RKO (cell line): ENCODE data around the gene FLNB.
A peak's percentile ranks its signal among the peaks of the same experiment; 100 is the strongest.
"Not testable (repeated sequence)": the region's sequence is repeated elsewhere in the genome, so short reads cannot be mapped to it uniquely, and the experiment has no call there.

Source experiments
- DNase-seq: peaks from one replicate; pipeline ENCODE4 v3.0.0-alpha.2; 2016; ENCODE audit warnings: low spot score

The FLNB gene

DNA sequence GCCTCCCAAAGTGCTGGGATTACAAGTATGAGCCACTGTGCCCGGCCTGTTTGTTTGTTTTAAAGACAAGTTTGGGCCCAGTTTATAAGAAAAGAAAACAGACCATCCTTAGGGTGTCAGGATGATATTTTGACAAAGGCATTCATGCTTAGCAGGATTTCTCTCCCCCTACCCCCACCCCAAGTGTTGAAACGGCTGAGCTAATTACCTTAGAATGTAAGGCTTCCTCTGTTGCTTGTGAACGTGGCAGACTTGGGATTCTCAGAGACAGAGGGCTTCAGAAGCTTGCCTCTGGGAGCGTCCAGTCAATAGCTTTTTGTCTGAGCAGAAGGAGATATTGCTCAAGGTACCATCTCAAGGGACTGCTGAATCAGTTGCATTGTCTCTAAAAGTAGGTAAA is 24.0 kb downstream of the FLNB start:
- no peak for DNase-seq

DNA sequence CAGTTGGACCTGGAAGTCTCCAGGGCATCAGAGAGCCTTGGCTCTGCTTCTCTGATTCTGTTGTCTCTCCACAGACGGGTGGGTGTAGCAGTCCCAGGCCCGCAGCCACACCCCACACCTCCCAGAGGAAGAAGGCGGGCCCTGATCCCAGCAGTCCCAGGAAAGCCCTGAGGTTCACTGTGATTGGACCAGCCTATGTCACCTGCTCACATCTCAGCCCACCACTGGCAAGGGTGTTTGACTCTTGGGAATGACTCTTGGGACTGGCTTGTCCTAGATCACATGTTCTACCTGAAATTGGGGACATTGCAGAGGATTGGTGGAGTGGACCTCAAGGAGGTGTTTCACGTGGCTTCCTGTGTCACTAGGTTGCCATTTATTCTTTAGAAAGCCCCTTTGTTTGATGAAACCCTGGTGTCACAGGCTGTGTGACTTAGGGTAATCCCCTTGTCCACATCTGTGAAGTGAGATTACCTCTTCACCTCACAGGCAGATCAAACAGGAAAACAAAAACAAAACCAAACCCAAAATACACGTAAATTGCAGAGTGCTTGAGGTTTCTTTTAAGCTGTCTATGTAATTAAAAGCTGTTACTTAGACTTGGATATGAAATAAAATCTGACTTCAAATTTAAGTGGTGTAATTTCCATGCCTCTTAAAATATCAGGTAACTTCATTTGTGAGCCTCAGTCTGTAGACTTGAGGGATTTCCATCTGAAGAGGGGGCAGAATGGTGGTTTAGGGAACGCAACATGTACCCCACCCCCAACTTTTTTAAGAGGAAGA is 26.7 kb downstream of the FLNB start:
- DNase-seq = no peak

DNA sequence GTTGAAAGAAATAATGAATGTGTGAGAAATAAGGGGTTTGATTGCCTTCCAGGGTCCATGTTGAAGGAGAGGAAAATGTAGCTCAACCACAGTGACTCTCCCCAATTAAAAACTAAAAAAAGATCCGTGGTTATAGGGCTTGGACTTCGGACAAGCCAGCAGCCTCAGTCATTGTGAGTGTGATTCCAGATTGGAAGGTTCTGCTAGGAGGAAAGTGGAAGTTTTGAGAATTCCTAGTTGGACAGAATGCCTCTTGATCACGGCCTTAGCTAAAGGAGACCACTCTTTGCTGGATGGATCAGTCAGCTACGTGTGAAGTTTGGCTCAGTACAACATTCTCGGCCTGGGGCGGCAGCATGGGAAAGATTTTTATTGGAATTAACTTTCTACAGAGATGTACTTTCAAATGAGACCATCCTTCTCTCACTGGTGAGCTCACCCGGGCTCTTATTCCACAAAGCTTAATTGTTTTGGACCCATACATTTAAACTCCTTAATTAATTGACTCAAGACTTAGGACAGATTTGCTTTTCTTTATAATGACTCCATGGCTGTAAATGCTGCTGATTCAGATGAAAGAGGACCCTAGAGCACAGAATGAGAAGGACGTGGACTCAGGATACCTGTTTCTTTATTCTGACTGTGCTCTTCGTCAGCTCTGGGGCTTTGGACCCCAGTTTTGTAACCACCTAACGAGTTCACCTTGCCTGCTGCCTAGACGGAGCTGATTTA is 27.5 kb downstream of the FLNB start:
- DNase-seq = no peak

DNA sequence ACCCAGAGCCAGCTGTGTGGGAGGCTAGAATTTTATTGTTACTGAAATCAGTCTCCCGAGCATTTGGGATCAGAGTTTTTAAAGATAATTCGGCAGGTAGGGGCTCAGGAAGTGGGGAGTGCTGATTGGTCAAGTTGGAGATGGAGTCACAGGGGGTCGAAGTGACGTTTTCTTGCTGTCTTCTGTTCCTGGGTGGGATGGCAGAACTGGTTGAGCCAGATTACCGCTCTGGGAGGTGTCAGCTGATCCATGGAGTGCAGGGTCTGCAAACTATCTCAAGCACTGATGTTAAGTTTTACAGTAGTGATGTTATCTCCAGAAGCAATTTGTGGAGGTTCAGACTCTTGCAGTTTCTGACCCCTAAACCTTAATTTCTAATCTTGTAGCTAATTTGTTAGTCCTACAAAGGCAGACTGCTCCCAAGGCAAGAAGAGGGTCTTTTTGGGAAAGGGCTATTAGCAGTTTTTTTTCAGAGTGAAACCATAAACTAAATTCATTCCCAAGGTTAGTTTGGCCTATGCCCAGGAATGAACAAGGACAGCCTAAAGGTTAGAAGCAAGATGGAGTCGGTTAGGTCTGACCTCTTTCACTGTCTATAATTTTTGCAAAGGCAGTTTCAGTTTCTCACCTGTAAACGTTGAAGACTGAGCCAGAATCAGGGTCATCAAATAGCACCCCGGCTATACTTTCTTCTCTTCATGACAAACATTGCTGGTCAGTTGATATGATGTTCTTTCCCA is 28.2 kb downstream of the FLNB start:
- DNase-seq = no peak

DNA sequence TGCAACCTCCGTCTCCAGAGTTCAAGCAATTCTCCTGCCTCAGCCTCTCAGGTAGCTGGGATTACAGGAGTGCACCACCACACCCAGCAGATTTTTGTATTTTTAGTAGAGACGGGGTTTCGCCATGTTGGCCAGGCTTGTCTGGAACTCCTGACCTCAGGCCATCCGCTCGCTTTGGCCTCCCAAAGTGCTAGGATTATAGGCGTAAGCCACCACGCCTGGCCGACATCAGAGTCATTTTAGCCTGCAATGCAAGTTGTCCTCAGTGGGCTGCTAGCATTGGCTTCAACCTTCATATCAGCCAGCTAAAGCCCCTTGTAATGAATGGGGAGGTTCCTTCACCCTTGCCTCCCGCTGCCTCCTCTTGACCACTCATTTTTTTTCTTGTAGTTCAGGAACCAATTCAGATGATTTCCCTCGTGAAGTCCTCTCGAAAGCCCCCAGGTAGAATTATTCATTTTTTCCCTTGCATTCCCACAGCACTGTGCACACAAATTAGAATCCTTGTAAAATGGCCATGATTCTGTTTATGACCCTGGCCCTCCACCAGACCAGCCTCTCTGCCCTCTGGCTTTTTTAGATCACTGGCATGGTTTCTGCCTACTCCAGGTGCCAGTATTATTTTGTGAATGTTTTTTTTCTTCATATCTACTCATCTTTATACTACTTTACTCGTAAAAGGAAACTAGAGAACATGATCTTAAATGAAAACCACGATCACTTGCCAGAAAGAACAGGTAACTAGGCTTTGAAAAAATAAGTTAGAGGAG is 29.1 kb downstream of the FLNB start:
- DNase-seq = no peak

DNA sequence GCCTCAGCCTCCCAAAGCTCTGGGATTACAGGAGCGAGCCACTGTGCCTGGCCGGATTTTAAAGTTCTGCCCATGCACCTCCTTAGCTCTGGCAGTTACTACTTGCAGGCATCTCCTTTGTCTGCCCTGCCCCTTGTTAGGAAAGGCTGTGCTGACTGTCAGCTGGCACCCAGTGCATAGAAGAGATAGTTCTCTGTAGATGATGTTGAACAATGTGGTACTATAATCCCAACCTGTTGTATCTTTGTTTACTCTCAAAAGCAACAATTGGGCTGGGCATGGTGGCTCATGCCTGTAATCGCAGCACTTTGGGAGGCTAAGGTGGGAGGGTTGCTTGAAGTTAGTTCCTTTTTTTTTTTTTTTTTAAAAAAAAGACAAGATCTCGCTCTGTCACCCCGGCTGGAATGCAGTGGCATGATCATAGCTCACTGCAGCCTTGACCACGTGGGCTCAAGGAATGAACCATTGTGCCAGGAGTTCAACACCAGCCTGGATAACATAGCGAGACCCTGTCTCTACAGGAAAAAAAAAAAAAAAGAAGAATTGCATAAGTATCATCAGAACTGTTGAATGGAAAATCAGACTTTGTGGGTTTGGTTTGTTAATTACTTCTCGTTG is 30.6 kb downstream of the FLNB start:
- no peak for DNase-seq

DNA sequence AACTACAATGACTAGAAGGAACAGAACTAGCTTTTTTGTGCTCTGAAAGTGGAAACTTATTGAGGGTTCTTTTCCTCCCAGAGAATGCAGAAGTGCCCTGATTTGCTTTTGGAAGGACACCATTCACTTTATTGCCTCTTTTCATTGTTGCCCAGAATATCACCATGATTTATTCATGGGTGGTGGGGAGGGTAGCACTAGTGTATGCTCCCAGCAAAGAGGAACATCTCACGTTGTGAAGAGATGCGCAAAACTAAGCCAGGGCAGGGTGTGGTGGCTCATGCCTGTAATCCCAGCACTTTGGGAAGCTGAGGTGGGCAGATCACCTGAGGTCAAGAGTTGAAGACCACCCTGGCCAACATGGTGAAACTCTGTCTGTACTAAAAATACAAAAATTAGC is 31.4 kb downstream of the FLNB start:
- no peak for DNase-seq

DNA sequence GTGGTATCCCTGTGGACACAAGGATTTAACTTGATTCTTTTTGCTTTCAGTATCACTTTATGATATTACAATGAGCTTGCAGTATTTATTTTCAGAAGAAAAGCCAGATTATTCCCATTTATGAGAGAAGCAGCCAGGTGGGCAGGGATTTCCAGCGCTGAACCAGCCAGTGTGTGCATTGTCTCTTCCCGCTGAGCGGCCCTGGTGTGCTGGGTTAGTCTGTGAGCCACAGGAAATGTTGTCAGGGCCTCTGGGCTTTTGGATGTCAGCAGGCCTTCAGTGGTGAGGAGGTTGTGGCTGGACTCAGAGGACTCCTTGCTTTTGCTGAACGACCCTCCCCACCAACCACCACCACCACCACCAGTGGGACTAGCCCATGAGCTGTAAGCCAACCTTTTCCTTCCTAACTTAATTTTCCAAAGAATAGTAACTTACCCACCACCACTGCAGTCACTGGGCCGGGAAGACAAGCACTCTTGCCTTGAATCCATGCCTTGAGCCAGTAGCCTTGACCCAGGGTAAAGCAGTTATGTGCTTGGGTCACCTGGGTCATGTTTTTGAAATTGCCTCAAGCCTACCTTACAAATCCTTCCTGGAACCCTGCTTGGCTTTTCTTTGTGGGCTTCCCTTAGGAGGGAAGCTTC is 33.1 kb downstream of the FLNB start:
- no peak for DNase-seq

DNA sequence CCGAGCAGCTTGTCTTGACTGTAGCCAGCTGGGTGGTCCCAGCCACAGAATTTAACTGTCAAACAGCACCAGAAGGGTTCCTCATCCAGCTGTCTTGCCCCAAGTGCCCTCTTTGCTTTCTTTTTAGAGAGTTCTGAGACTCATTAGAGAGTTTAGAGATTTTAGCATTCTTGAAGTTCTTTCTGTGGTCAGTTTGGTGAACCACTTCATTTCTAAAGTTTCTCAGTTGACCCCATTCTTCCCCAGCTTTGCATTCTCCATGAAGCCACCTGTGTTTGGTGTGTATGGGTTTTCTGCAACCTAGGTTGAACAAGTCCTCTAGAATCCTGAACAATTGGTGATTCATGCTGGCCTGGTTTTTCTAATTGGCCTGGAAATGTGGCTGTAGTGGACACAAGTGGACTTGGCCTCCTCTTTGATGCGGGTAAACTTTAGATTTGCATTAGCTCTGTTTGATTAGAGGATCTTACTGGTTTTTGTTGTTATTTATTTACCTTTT is 33.7 kb downstream of the FLNB start:
- no peak for DNase-seq

DNA sequence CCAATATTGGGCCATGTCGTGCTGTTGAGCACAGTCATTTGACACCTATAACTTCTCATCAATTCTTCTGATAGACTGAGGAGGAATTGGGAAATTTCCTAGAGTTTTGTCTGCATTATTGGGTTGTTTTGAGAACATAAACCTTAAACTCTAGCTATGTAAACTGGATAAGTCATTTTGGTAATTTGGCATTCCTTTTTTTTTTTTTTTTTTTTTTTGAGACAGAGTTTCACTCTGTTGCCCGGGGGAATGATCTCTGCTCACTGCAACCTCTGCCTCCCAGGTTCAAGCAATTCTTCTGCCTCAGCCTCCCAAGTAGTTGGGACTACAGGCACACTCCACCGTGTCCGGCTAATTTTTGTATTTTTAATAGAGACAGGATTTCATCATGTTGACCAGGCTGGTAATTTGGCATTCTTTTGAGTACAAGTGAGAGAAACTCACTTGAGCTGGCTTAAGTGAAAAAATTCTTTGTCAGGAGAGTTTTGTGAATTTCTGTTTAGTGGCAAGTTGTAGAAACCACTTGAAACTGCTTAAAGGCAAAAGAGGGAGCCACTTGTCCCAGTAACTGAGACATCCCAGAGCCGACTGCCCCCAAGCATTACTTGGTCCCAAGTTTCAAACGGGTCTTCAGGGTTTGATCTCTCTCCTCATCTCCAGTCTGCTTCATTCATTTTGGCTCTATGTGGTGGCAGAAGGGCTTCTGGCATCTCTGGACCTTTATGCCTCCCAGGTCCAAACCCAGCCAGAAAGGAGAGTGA is 34.9 kb downstream of the FLNB start:
- no peak for DNase-seq

DNA sequence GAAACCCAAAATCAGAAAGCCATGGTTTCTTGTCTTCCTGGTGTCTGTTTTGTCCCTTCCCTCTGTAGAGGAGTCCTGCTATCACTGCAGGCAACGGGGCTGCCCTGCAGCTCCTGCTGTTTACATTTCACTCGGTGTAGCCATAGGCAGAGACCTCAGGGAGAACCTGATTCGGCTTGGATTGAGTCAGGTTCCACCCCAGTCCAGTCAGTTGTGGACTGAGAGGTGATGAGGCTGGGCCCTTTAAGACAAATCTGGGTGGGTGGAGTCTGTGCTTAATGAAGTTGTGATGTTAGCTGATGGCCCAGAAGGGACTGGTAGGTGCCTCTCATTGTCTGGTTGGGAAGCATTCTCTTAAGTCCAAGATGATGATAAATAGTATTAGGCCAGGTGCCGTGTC is 35.7 kb downstream of the FLNB start:
- DNase-seq = no peak

DNA sequence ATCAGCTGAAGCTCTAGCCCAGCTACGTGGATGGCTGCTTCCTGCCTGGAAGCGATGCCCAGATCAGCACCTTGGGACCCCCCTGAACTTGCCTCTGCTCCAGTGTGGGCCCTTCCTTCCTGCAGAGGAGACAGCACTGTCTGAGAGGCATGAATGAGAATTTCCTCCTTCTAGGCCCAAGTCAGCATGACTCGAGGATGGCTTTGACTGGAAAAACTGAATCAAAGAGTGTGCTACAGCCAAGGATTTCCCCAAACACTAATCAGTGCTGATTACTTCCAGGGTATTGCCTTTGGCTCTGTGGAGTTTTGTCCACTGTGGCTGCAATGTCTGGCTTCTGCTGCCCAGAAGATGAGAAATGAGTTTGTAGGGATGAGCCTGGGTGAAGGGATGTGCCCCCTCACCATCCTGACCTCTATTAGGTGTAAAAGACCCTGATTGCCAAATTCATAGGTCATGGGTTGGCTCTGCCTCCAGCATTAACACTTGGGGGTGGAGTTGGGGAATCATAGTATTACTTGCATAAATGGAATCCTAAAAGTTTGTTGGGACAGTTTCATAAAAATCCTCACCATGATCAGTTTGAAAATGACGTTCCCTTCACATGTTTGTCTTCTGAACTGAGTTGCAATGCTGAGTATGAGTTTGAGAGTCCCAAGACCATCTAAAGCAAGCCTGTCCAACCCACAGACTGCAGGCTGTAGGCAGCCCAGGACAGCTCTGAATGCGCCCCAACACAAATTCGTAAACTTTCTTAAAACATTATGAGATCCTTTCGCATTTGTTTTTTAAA is 36.7 kb downstream of the FLNB start:
- DNase-seq = peak; percentile 28

DNA sequence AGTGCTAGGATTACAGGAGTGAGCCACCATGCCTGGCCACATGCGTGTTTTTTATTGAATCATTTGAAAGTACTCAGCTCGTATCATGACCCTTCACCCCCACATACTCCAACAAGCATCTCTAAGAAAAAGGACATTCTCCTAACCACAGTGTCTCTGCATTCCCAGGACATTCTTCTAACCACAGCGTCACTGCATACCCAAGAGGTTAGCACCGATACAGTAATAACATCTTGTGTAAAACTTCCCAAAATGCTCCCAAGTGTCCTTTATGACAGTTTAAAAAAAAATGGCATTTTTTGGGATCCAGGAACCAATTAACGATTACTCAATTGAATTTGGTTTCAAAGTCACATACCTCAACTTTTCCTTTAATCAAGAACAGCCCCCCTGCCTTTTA is 39.6 kb downstream of the FLNB start:
- no peak for DNase-seq

DNA sequence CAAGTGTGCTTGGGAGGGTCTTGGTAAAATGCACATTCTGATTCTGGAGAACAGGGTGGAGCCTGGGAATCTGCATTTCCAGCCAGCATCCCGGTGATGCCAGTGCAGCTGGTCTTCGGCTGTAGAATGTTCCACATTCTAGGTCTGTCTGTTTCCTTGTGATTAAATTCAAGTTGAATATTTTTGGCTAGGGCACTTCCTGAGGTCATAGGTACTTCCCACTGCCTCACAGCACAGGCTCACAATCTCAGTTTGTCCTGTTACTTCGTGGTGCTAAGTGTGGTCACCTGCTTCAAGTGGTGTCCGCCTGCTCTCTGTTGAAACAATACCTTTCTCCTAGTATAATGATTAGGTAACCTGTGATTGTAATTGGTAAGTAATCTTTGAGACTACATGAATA is 40.1 kb downstream of the FLNB start:
- no peak for DNase-seq

DNA sequence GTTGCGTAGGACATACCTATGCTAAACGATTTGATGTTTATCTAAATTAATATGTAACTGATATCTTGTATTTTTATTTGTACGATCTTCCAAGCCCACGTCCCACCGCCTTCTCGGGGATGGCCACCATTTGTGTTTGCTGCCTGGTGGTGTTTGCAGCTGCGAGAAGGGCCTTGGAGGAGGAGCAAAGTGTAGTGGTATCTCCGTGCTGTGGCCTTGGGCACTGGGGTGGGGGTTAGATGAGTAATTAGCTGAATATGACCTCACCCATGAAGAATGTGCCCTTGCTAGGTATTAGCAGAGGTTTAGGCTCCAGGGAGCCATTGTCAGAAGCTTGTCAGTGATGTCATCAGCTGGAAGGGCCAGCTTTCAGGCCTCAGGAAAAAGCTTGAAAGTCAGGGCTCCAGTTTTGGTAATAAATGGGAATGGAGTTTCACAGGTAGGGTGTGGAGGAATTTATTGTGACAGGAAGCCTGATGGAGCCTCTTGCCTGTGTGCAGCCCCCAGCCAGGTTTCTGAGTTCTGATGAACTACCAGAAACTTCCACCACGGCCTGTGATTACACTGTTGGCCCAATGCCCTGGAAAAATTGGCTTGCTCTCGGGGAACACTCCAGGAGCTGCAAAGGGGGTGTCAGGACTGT is 41.0 kb downstream of the FLNB start:
- peak; percentile 71 for DNase-seq

DNA sequence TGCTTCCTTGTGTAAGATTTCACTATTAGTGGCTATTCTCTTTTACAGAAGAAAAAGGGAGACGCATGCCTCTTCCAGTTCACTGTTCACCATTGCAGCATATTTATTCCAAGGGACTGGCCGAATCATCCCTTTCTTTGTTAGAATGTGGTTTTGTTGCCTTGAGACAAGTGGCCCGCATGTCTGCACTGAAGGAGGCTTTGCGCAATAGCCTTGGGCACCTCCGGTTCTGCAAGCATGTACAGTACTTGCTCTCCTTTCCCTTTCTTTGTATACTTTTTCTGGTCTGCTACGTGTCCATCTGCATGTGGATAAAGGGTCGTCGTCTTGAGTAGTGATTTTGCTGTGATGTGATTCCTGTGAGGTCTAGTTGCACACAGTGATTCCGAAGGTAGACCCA is 43.0 kb downstream of the FLNB start:
- no peak for DNase-seq

DNA sequence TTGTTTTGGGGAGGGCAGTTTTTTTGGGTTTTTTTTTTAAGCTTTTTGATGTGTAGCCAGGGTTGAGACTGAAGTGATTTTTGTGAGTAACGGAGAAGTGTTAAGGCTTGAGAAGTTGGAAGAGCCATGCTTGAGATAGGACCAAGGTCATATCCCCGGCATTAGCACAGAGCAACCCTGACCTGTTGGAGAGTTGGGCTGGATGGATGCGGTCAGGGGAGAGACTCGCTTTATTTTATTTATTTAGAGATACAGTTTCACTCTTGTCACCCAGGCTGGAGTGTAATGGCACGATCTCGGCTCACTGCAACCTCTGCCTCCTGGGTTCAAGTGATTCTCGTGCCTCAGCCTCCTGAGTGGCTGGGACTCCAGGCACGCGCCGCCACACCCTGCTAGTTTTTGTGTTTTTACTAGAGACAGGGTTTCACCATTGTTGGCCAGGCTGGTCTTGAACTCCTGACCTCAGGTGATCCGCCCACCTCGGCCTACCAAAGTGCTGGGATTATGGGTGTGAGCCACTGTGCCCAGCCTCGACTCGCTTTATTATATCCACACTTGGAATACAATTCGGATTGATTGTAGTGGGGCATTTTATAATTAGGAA is 43.5 kb downstream of the FLNB start:
- DNase-seq = not testable (repeated sequence)
